GM04504 (cell line): ENCODE measurements around the gene SETD1B.
"Not testable (repeated sequence)": the region's sequence is repeated elsewhere in the genome, so short reads cannot be mapped to it uniquely, and the experiment has no call there.

Experiments
- DNase-seq: peaks from one replicate; pipeline ENCODE4 v3.0.0-alpha.2; 2012; ENCODE audit warnings: low read depth

Gene SETD1B

DNA sequence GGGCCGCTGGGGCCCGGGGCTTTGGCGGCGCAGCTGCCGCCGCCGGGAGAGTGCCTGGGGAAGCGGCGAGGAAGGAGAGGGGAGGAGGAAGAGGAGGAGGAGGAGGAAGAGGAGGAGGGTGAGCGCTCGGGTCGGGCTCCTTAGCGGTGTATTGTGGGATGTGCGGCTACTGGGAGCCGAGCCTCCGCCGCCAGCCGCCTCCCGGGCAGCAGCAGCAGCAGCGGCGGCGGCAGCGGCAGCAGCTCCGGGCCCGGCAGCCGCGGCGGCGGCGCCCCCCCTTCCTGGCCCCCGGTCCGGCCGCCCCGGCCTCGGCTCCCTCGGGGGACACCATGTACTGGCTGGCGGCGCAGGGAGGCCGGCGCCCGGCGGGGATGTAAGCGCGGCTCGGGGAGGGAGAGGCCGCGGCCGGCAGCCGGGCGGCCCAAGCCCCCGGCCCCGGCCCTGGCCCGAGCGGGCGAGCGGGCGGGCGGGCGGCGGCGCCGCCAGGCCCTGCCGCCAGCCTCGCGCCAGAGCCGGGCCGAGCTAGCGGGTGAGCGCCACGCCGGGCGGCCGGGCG lies at the start of gene SETD1B:
SETD1B (plus strand) TSS at position 149 of the 556 bp plus-strand sequence. CDS start 729 bp downstream, outside the sequence.
- no peak for DNase-seq

DNA sequence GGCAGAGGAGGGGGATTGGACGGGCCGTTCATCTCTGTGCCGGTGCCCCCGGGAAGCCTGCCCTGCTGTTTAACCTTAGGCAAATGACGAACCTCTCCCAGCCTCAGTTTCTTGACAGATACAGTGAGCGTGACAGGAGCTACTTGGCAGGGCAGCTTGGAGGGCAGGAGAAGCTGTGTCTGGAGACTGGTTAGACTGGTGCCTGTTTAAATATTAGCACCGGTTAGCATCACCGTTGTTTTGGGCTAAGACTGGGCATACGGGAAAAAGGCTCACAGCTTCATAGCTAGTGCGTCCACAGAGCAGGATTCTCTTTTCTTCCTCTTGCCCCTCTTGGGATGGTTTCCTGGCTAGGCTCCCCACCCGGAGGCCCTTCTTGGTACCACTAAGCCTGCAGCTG lies 49.0 kb upstream of the SETD1B start:
- no peak for DNase-seq

DNA sequence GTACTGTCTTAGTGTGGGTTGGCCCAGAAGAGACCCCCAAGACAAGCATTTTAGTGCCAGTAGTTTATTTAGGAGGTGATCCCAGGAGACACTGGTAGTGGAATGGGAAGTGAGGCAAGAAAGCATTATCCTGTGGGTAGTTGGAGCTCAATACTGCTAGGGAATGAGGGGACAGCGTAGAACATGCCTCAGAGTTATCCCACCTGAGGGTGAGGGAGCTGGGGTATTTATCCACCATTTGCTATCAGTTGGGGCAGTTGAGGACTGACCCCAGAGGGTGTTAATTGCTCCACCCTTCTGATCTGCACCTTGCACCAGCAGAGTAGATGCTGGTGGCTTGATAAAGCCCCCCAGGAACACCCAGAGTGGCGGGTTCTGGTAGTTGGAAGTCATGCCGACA lies 48.2 kb upstream of the SETD1B start:
- no peak for DNase-seq

DNA sequence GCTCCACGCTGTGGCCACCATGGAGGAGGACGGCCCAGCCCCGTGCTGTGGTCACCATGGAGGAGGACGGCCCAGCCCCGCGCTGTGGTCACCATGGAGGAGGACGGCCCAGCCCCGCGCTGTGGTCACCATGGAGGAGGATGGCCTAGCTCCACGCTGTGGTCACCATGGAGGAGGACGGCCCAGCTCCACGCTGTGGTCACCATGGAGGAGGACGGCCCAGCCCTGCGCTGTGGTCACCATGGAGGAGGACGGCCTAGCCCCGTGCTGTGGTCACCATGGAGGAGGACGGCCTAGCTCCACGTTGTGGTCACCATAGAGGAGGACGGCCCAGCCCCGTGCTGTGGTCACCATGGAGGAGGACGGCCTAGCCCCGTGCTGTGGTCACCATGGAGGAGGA lies 45.3 kb upstream of the SETD1B start:
- not testable (repeated sequence) for DNase-seq

DNA sequence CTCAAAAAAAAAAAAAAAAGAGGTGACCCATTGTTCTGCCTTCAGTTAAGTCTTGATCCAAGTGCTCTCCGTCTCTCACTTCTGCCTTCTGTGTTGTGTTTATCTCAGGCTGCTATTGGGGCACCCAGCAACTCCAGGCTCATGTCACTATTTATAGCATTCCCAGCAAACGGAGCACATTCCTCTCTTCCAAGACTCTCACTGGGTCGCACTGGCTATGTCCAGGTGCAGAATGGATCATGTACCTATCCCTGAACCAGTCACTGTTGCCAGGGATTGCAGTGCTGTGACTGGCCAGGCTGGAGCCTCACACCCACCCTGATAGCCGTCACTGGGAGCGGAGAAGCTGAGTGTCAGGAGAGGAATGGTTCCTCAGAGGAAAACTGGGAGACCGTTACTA lies 41.5 kb upstream of the SETD1B start:
- DNase-seq, result no peak

DNA sequence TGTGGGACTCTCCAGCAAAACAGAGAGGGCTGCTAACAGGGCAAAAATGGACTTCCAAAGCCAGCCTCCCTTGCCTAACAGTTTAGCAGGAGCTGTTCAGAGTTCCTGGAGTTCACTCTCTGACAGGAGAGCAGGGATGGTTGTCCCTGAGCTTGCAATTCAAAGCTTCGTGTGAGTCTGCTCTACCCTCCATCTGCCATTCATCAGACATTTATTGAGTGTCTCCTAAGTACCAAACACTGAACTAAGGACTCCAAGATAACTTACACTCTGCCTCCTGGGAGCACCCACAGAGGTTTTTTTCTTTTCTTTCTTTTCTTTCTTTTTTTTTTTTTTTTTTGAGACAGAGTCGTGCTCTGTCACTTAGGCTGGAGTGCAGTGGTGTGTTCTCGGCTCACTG lies 39.0 kb upstream of the SETD1B start:
- no peak for DNase-seq

DNA sequence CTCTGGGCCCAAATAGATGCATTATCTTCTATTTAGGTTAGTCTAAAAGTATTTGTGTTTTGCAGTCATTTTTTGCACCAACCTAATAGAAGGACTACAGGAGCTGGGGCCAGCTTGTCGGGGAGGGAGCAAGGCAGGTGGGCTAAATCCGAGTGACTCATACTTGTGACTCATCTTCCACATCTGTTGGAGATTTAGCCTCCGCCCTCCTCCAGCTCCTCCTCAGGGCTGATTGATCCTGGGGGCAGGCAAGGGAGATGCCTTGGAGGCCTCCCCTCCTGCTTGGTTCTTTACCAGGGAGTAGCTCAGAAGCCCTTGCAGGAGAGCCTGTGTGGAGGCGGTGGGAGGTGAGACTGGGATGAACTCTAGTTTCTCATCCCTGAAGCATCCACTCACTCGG lies 38.2 kb upstream of the SETD1B start:
- DNase-seq, result peak; percentile 54

DNA sequence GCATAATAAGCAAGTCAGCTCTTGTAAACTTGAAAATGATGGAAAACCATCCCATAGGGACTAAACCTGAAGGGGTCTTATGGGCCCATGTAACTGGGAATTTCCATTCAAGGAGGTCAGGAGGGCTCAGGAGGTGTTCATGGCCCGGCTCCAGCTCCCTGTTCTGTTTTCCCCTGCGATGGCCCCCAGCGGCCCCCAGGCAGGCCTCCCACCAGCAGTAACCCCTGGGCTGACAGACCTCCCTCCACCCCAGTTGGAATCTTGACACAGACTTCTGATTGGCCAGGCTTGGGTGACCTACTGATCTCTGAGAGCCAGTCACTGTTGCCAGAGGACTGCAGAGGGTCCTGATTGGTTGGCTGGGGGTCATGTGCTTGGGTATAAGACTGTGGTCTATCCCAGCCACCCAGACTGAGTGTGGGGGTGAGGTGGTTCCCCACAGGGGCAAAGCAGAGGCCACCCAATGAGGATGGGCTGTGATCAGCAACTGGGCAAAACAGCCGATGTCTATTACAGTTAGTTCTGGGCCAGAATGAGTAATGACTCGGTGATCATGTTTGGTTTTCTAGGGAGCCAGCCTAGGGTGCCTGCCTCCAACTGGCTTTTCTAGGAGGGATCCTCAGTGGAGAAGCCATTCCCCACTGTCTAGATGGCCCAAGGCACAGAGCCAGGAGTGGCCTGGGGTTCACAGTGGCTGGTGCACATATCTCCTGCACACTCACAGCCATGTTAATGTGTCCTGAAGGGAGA lies 37.3 kb upstream of the SETD1B start:
- no peak for DNase-seq

DNA sequence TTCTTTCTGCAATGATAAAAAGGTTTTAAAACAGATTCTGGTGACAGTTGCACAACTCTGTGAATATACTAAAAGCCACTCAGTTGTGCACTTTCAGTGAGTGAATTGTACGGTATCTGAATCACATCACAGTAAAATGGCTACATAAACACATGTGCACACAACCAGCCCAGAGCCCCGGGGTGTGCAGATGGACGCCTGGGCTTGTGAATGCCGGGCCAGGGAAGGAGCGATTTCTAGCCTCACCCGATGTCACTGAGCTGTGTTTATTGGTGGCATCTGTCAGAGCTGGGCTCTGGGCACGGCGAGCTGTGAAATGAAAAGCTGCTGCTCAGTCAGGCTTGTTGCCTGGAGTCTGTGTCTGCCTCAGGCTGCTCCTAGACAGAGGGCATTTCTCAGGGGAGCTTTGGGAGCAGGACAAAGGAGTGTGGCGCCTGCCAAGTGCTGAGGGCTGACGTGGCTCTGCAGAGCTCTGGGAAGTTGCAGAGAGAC lies 36.2 kb upstream of the SETD1B start:
- DNase-seq, result peak; percentile 60

DNA sequence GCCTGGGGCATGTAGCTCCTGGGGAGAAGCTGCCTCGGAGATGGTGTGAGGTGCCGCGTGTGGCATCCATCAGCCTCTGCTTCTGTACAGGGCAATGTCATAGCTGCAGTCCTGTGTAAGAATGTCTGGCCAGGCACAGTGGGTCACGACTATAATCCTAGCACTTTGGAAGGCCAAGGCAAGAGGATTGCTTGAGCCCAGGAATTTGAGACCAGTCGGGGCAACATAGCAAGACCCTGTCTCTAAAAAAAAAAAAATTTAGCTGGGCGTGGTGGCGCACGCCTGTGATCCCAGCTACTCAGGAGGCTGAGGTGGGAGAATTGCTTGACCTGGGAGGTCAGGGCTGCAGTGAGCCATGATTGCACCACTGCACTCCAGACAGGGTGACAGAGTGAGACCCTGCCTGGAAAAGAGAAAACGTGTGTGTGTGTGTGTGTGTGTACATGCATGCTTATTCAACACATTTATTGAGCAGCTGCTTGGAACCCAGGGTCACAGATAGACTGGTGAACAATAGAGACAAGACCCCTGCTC lies 34.4 kb upstream of the SETD1B start:
- DNase-seq, result no peak

DNA sequence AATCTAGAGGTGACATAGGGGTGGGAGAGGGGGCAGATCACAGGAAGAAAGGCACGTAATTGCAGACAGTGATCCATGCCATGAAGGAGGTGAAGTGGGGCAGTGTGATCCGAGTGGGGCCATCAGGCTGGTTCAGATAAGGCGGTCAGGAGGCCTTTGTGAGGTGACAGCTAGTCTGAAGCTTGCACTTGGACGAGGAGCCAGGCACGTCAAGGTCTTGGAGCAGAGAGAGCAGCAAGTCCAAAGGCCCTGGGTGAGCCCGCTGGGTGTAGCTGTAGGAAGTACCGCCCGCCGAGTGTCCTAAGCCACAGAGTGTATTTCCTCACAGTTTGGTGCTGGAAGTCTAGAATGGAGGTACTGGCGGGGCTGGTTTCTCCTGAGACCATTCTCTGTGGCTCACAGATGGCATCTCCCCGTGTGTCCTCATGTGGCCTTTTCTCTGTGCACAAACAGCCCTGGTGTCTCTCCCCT lies 33.9 kb upstream of the SETD1B start:
- DNase-seq, result no peak

DNA sequence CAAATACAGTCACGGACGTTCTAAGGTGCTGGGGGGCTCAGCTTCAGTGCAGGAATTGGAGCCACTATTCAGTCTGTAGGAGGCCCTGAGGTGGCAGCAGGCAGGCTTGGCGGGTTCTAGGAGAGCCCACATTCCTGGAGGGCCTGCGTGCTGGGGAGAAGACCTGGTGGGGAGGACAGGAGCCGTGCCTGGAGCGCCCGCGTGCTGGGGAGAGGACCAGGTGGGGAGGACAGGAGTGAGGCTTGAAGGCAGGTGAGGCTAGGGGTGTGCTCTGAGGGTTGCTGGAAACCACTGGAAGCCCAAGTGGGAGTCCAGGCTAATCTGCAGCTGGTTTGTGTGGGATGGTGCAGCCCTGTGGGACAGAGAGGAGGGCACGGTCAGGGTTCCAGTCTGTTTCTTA lies 33.4 kb upstream of the SETD1B start:
- no peak for DNase-seq

DNA sequence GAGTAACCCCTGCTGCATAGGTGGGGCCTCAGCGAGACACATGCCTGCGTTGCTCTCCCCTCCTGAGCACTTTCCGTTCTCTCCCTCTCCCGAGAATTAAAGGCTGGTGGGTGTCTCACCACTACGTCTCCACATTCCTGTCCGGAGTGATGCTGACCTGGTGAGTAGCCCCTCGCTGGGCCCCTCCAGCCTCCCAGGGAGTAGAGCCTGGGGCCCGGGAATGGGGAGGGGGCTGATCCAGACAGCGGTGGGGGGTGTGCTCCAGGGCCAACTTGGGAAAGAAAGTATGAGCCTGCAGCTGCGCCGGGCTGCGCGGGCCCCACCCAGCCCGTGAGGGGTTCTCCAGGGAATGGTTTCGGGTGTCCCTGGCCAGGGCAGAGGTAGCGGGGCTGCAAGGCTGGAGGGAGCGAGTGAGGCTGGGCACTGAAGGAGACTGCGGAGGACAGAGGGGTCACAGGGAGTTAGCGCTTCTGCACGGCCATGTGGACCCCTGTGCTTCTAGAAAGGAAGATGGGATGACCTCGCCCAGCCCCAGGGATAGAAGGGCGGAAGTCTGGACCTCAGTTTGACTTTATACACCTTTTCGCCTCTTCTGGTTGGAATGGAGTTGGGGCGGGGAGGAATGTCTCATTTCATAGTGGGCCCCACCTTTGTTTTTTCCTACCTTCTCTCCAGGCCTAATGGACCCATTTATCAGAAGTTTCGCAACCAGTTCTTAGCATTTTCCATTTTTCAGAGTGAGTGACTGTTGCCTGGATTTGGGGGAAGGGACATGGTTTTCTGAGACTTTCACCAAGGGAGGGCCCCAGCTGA lies 32.8 kb upstream of the SETD1B start:
- DNase-seq, result no peak

DNA sequence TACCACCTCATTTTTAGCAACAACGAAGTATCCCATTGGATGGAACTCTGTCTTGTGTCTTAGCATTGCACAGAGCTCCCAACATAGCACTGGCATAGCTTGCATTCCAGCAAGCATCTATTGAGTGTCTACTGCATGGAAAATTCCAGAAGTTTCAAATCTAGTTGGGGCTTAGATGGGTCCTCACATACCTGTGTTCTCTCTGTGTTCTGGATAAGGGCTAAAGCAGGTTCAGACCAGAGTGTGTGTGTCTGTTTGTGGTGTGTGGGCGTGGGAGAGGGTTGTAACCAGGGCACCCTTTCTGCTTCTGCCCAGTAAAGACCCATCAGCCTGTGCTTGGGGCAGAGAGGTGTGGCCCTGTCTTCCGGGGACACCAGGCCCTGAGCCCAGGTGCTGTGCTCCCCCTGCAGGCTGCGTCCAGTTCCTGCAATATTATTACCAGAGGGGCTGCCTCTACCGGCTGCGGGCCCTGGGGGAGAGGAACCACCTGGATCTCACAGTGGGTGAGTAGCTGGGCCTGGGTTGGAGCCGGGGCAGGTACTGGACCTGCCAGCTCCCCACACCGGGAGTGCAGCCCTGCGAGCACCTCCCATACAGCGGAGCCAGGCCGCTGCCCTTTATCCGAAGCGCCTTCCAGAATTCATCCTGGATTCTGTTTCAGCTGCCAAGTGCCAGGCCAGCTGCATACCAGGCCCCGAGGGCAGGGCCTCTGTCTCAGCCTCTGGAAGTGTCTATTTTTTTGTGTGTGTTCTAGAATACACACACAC lies 30.6 kb upstream of the SETD1B start:
- no peak for DNase-seq

DNA sequence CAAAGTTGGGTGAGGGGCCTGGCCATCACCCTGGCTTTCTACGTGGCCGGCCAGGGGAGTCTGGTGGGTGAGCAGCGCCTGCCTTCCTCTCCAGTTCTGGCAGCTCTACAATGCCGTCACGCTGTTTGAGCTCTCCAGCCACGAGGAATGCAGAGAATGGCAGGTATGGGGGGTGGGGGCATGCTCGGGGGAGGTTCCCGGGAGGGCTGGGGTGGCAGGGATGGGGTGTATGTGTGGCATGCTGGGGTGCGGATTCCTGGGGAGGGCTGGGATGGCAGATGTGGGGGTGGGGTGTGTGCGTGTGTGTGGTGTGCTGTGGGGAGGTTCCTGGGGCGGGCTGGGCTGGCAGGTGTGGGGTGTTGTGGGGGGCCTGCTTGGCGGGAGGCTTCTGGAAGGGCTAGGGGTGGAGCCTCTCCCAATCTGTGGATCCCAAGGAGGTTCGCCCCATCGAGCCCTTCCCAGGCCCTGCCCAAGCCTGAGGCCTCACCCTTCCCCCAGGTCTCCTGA lies 28.8 kb upstream of the SETD1B start:
- DNase-seq, result no peak

DNA sequence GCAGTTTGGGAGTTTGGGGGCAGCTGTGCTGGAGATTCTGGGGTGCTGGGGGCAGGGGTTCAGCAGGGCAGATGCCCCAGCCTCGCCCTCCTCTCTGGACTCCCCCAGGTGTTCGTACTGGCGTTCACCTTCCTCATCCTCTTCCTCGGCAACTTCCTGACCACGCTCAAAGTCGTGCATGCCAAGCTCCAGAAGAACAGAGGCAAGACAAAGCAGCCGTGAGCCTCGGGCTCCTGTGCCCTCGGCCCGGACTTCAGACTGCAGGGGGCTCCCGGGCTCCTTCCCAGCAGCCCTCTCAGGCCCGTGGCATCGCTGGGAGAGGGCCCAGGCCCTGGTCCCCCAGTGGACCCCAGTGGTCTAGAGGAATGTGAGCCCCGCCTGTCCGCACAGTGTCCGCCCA lies 28.3 kb upstream of the SETD1B start:
- no peak for DNase-seq

DNA sequence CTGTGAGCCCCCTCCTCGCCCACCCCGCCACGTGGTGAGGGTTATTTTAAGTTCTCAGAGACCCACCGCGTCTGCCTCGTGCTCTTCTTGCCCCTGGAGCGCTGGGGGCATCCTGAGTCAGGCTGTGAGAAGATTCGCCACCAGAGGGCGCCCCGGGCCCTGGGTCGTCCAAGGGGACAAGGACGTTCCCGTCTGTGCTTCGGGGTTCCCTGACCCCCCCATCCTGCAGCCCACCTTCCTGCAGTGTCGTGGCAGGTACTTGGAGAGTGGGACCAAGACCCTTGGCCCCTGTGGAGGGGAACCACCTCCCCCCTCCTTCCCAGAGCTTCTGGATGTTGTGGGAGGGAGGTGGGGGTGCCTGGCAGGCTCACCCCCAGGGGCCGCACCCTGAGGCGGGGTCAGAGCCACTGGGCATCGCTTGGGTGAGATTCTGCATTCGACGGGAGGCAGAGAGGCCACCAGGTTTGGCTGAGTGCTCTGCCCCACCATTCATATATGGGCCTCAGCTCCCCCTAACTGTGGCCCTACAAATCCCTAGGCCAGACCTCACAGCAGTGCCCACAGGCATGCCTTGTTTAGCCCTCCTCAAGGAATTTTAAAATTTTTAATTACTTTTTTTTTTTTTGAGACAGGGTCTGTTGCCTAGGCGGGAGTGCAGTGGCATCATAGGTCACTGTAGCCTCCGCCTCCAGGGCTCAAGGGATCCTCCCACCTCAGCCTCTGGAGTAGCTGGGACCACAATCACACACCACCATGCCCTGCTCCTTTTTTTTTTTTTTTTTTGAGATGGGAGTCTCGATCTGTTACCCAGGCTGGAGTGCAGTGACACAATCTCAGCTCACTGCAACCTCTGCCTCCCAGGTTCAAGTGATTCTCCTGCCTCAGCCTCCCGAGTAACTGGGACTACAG lies 27.4 kb upstream of the SETD1B start:
- DNase-seq, result no peak

DNA sequence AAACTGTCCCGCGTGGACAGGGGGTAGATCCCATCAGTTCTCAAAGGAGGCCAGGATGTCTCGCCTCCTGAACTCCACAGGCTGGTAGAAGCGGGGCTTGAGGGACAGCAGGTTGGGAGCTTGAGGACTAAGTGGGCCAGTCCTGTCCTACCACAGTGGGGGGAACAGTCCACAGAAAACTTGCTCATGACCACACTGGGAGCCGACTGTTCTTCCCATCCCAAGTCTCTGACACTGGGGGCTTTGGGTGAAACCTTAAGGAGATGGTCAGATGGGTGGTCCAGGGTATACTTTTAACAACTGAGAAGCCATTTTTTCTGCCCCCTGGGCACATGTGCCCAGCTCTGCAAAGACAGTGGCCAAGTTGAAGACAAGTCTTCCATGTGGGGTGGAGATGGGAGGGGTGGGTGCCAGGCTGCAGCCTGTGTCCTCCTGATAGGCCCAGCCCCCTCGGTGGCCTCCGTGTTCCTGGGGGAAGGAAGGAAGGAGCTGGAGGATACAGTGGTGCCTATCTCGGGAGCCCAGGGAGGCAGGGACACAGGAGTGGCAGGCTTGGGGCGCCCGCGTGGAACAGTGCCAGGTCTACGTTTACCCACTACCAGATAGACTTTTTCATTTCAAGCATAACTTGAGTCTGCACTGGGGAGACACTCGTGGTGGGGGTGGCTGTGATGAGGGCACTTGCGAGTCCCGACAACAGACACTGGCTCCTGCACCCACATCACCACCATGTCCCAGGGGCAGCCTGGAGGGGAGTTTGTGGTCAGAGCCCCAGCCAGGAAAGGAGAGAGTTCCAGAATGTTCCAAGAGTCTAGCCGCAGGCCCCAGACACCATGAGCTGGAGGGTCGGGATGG lies 25.0 kb upstream of the SETD1B start:
- DNase-seq, result no peak

DNA sequence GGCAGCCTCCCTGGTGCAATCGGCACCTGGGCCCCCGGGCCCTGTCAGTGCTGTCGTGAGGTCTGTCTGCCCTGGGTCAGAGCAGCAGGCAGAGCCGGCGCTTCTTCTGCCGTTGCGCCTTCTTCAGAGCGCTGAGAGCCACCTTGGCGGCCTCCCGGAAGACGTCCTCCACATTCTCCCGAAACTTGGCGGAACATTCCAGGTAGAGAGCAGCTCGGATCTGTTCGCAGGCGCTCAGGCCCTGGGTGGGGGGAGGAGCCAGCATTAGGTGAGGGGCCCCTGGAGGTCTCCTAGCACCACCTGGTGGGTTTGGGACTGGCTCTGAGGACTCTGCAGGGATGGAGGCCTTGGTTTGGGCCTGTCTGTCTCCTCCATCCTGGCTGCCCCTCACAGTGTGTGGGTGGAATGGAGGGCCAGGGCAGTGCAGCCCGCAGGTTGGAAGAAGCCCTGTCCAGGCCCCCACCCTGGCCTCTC lies 24.4 kb upstream of the SETD1B start:
- DNase-seq, result no peak
